ENCODE measurements around the gene ZMYND19.
"Not testable (repeated sequence)": the region's sequence is repeated elsewhere in the genome, so short reads cannot be mapped to it uniquely, and the experiment has no call there.

Gene ZMYND19

GRCh38 chr9:137558127-137558526 is 32.2 kb downstream of the ZMYND19 start:
- no peak for DNase-seq (ENCODE audit: low read depth in 2 of 2, low spot score in 1 of 2)

- no peak for DNase-seq (ENCODE audit: low read depth in 2 of 2, low spot score in 1 of 2)
These were observed 34.1 kb downstream of the ZMYND19 start for GRCh38 chr9:137556069-137556838.

DNA sequence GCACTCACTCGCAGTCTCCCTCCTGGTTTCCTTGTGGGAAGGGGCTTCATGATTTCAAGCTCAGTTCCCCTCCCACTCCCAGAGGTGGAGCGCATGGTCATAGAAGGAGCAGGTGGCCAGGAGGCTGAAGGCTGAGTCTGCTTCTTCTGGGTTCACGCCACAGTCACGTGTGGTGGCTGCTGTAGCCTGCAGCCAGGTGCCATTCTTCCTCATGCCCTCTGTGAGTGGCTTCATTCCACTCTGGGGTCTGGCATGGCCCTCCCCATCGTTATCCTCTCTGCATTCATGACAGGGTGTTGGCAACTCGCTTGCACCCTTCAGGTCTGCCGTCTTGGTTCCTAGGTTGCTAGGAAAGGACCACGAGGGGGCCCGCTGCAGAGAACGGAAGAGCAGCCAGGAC is 35.1 kb downstream of the ZMYND19 start:
- no peak for DNase-seq (ENCODE audit: low read depth in 2 of 2, low spot score in 1 of 2)

GRCh38 chr9:137554349-137554748 is 36.0 kb downstream of the ZMYND19 start:
- no peak for DNase-seq (ENCODE audit: low read depth in 2 of 2, low spot score in 1 of 2)

DNA sequence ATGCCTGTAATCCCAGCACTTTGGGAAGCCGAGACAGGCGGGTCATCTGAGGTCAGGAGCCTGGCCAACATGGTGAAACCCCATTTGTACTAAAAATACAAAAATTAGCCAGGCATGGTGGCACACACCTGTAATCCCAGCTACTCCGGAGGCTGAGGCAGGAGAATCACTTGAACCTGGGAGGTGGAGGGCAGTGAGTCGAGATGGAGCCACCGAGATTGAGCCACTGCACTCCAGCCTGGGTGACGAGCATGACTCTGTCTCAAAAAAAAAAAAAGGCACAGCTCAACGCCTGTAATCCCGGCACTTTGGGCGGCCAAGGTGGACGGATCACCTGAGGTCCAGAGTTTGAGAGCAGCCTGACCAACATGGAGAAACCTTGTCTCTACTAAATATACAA is 36.7 kb downstream of the ZMYND19 start:
- not testable (repeated sequence) for DNase-seq (ENCODE audit: low read depth in 2 of 2, low spot score in 1 of 2)

- no peak for DNase-seq (ENCODE audit: low read depth in 2 of 2, low spot score in 1 of 2)
These were observed 38.1 kb downstream of the ZMYND19 start for GRCh38 chr9:137552022-137552768.

GRCh38 chr9:137551264-137552021 is 38.9 kb downstream of the ZMYND19 start, which contains the start of gene MRPL41:
TSS of gene MRPL41 (plus strand) at chr9:137551879. CDS start at chr9:137552082, 203 bp downstream.
- DNase-seq (ENCODE audit: low read depth in 2 of 2, low spot score in 1 of 2): peak; percentile 59 to 69

- not testable (repeated sequence) for DNase-seq (ENCODE audit: low read depth in 2 of 2, low spot score in 1 of 2)
These were observed 39.4 kb downstream of the ZMYND19 start for GRCh38 chr9:137550958-137551263.

DNA sequence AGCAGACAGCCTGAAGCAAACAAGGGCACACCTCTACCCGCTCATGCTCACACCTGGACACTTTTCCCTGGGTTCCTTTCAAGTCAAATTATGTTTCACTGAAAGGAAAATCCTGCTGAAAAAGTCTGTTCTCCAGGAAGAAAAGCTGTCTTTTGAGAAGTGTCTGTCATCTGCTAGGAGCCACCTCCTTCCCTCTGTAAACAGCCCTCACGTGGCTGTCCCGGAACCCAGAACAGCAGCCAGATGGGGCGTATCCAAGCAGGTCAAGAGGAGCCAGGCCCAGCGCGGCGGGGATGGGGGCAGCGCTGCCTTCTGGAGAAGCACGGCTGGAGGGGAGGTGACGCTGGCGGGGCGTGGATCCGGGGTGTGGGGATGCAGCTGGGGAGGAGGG is 40.1 kb downstream of the ZMYND19 start, which contains the start of gene PNPLA7:
TSS of gene PNPLA7 (minus strand) at position 172 of the 391 bp plus-strand sequence. CDS start 205 bp downstream, outside the sequence.
- DNase-seq (ENCODE audit: low read depth in 2 of 2, low spot score in 1 of 2): no peak

- no peak for DNase-seq (ENCODE audit: low read depth in 2 of 2, low spot score in 1 of 2)
These were observed 42.4 kb downstream of the ZMYND19 start for GRCh38 chr9:137547687-137548543.

- DNase-seq (ENCODE audit: low read depth in 2 of 2, low spot score in 1 of 2): no peak
These were observed 45.2 kb downstream of the ZMYND19 start for GRCh38 chr9:137545123-137545522.

- DNase-seq (ENCODE audit: low read depth in 2 of 2, low spot score in 1 of 2): no peak
These were observed 46.0 kb downstream of the ZMYND19 start for GRCh38 chr9:137544176-137544760.

- DNase-seq (ENCODE audit: low read depth in 2 of 2, low spot score in 1 of 2): no peak
These were observed 46.9 kb downstream of the ZMYND19 start for GRCh38 chr9:137543237-137543963.

DNA sequence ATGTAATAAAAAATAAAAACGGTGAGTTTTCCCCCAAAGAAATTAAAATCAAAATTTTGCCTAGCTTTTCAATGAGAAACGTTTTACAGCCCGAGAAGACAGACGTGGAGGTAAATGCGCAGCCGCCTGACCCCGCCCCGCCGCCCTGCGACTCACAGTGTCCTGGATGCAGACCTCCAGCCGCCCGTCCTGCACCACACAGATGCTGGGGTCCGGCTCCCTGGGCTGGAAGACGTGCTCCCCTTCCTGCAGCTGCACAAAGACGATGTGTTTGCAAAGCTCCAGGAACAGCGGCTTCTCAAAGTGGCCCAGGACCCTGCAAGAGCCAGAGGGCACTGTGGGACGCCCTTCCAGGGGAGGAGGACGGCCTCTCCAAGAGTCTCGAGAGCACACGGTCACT is 47.8 kb downstream of the ZMYND19 start:
- DNase-seq (ENCODE audit: low read depth in 2 of 2, low spot score in 1 of 2): no peak

DNA sequence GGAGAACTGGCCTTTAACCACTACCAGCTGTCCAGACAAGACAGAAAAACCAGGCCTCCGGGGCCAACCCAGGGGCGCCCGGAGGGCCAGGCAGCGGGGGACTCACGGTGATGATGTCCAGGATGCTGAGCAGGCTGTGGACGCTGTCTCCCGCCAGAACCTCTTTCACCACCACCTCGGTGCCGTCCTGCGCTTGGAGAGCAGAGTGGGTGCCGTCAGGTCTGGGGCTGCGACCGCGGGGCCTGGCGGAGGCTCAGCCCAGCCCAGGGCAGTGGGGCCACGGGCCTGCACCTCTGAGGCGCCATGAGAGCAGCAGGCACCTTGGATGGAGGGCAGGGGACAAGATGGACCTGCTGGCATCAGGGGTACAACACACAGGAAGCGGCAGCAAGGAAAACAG is 49.8 kb downstream of the ZMYND19 start:
- DNase-seq (ENCODE audit: low read depth in 2 of 2, low spot score in 1 of 2): no peak

DNA sequence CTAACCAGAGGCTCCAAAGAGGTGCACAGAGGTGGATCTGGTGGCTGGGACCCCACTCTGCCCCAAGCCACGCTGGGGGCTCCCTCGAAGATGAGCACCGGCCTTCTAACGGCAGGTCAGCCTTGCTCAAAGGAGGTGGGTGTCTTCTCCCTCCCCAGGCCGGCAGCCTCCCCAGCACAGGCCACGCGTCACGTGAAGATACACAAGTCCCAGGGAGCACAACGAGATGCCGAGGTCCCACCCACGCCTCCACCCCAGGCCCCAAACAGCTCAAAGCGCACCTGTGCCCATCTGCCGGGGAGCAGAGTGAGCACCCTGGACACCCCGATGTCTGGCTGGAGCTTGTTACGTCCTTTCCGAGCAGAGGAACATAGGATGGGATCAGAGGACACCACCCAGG is 52.3 kb downstream of the ZMYND19 start:
- DNase-seq (ENCODE audit: low read depth in 2 of 2, low spot score in 1 of 2): no peak

GRCh38 chr9:137536594-137537131 is 53.6 kb downstream of the ZMYND19 start:
- DNase-seq (ENCODE audit: low read depth in 2 of 2, low spot score in 1 of 2): not testable (repeated sequence)

GRCh38 chr9:137535120-137535428 is 55.2 kb downstream of the ZMYND19 start:
- no peak for DNase-seq (ENCODE audit: low read depth in 2 of 2, low spot score in 1 of 2)

DNA sequence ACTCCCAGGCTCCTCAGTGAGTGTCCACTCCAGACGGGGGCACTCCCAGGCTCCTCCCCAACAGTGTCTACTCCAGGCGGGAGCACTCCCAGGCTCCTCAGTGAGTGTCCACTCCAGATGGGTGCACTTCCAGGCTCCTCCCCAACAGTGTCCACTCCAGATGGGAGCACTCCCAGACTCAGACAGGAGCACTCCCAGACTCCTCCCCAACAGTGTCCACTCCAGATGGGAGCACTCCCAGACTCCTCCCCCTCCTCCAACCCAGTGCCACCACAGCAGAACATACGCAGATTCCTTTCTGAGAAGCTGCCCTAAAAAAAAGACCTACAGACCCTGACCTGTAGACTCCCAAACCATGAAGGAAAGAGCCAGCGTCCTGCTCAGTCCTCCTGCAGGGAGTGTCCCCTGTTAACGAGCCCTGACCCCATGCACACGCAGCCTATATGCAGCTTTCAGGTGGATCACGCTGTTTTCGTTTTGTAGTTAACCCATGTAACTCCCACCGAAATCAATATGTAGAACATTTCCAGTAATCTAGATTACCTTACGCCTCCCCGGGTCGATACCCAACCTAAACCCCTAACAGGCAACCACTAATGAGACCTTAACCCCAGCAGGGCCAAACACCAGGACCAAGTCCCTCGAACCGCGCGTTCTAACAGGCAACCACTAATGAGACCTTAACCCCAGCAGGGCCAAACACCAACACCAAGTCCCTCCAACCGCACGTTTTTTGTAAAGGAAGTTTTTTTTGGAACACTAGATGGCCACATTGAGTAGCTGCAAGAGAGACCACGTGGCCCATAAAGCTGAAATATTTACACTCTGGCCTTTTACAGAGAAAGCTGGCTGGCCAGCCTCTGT is 55.8 kb downstream of the ZMYND19 start:
- no peak for DNase-seq (ENCODE audit: low read depth in 2 of 2, low spot score in 1 of 2)

Data from stimulated activated CD8-positive, alpha-beta memory T cell treated with anti-CD3 and anti-CD28 coated beads, Interleukin-4, amount 100 ng/mL, for 4 hours (primary cell).